ENCODE results near the gene ARVCF.

GRCh38 chr22:20002636-20003035, 14.0 kb downstream of the ARVCF start:
- TF ChIP-seq TBP (IDR thresholded peaks at IDR 0.05; ENCODE audit: low read depth, low read length): no peak
- TF ChIP-seq POLR2AphosphoS5 (IDR thresholded peaks at IDR 0.05; ENCODE audit: low read depth, low read length): no peak
- no peak for TF ChIP-seq SP1 (IDR thresholded peaks at IDR 0.05; ENCODE audit: low read depth, low read length)
- no peak for TF ChIP-seq EZH2 (IDR thresholded peaks at IDR 0.05; ENCODE audit: low read depth, low read length, severe bottlenecking)
- TF ChIP-seq KDM1A (IDR thresholded peaks at IDR 0.05; ENCODE audit: borderline replicate concordance, low read length): no peak
